Stimulated activated CD4-positive, alpha-beta T cell treated with anti-CD3 and anti-CD28 coated beads, Interleukin-1b, Interleukin-23, amount 100 ng/mL, for 48 hours (primary cell): ENCODE results near the gene NCKAP5.

Source experiments
- DNase-seq: peaks from one replicate; pipeline ENCODE4 v3.0.0-alpha.2; 2020

The NCKAP5 gene

GRCh38 chr2:132645722-132646539 lies 922.3 kb downstream of the NCKAP5 start:
- no peak for DNase-seq

- no peak for DNase-seq
Measured at GRCh38 chr2:132645176-132645575, 923.1 kb downstream of the NCKAP5 start.

GRCh38 chr2:132642415-132642814 lies 925.8 kb downstream of the NCKAP5 start:
- no peak for DNase-seq

- DNase-seq = no peak
Measured at GRCh38 chr2:132641819-132642218, 926.4 kb downstream of the NCKAP5 start.

- DNase-seq = no peak
Measured at GRCh38 chr2:132640116-132640515, 928.1 kb downstream of the NCKAP5 start.

- no peak for DNase-seq
Measured at GRCh38 chr2:132638313-132639040, 929.8 kb downstream of the NCKAP5 start.

- DNase-seq = no peak
Measured at GRCh38 chr2:132636346-132636745, 931.9 kb downstream of the NCKAP5 start.

GRCh38 chr2:132633635-132634034 lies 934.6 kb downstream of the NCKAP5 start:
- DNase-seq = no peak

GRCh38 chr2:132632000-132632649 lies 936.1 kb downstream of the NCKAP5 start:
- DNase-seq = no peak

- DNase-seq = no peak
Measured at GRCh38 chr2:132627536-132627935, 940.7 kb downstream of the NCKAP5 start.

GRCh38 chr2:132623096-132623839 lies 945.0 kb downstream of the NCKAP5 start:
- no peak for DNase-seq
